ENCODE measurements around the gene GGTA1.

GGTA1 gene

GRCh38 chr9:121424024-121424432 is 75.6 kb downstream of the GGTA1 start:
- H3K27ac ChIP-seq, result no peak overlapping the region
- no peak overlapping the region for H3K4me2 ChIP-seq
- no peak overlapping the region for H2AFZ ChIP-seq (ENCODE audit: low read depth)
- H3K36me3 ChIP-seq (ENCODE audit: insufficient read depth), result no peaks in the 10 kb centered on the region
- H3K4me3 ChIP-seq (IDR thresholded peaks at IDR 0.05; ENCODE audit: insufficient read depth, low read depth, low read length), result no peak overlapping the region
- H3K79me2 ChIP-seq (ENCODE audit: insufficient read depth, low read depth), result no peaks in the 10 kb centered on the region
- H3K9ac ChIP-seq, result no peak overlapping the region
- H3K4me1 ChIP-seq (ENCODE audit: low read depth, poor library complexity, severe bottlenecking), result no peaks in the 10 kb centered on the region
- no peak for TF ChIP-seq CTCF (conservative IDR thresholded peaks at IDR 0.05; ENCODE audit: low read depth, low read length)
- H3K27me3 ChIP-seq (ENCODE audit: insufficient read depth, low read depth), result no peaks in the 10 kb centered on the region
- no peaks in the 10 kb centered on the region for H4K20me1 ChIP-seq (ENCODE audit: insufficient read depth)

GRCh38 chr9:121411993-121412392 is 87.7 kb downstream of the GGTA1 start:
- Histone ChIP-seq H3K79me2 (ENCODE audit: insufficient read depth, low read depth) (no peaks in the 10 kb centered on the region), H3K4me3 (IDR thresholded peaks at IDR 0.05; ENCODE audit: insufficient read depth, low read depth, low read length) (no peak overlapping the region)

GRCh38 chr9:121405899-121406298 is 93.7 kb downstream of the GGTA1 start:
- no peak for TF ChIP-seq CTCF (conservative IDR thresholded peaks at IDR 0.05; ENCODE audit: low read depth, low read length)

More at GRCh38 chr9:121411993-121412392, 87.7 kb downstream of the GGTA1 start:
- no peak for TF ChIP-seq CTCF (conservative IDR thresholded peaks at IDR 0.05; ENCODE audit: low read depth, low read length)
- H3K27ac ChIP-seq, result no peak overlapping the region
- no peaks in the 10 kb centered on the region for H4K20me1 ChIP-seq (ENCODE audit: insufficient read depth)
- no peaks in the 10 kb centered on the region for H3K36me3 ChIP-seq (ENCODE audit: insufficient read depth)
- no peak overlapping the region for H3K9ac ChIP-seq
- no peaks in the 10 kb centered on the region for H3K4me1 ChIP-seq (ENCODE audit: low read depth, poor library complexity, severe bottlenecking)
- H3K27me3 ChIP-seq (ENCODE audit: insufficient read depth, low read depth), result no peaks in the 10 kb centered on the region
- H2AFZ ChIP-seq (ENCODE audit: low read depth), result no peak overlapping the region
- H3K4me2 ChIP-seq, result no peak overlapping the region

More at GRCh38 chr9:121405899-121406298, 93.7 kb downstream of the GGTA1 start:
- H3K4me3 ChIP-seq (IDR thresholded peaks at IDR 0.05; ENCODE audit: insufficient read depth, low read depth, low read length), result no peak overlapping the region
- no peaks in the 10 kb centered on the region for H3K79me2 ChIP-seq (ENCODE audit: insufficient read depth, low read depth)
- H3K9ac ChIP-seq, result no peak overlapping the region
- H3K36me3 ChIP-seq (ENCODE audit: insufficient read depth), result no peaks in the 10 kb centered on the region
- no peaks in the 10 kb centered on the region for H4K20me1 ChIP-seq (ENCODE audit: insufficient read depth)
- no peak overlapping the region for H3K4me2 ChIP-seq
- H2AFZ ChIP-seq (ENCODE audit: low read depth), result no peak overlapping the region
- no peaks in the 10 kb centered on the region for H3K4me1 ChIP-seq (ENCODE audit: low read depth, poor library complexity, severe bottlenecking)
- H3K27me3 ChIP-seq (ENCODE audit: insufficient read depth, low read depth), result no peaks in the 10 kb centered on the region
- H3K27ac ChIP-seq, result no peak overlapping the region

All from KMS-11 (cell line).